NCI-H2196 treated with DMSO at 0.1 percent for 48 hours (cell line): ENCODE measurements around the gene ADRA1B.

ENCODE experiments used
- DNase-seq: peaks from one replicate; lab custom pipeline; 2025; ENCODE audit not compliant: unreplicated experiment; lab: John Stamatoyannopoulos, UW

The ADRA1B gene

DNA sequence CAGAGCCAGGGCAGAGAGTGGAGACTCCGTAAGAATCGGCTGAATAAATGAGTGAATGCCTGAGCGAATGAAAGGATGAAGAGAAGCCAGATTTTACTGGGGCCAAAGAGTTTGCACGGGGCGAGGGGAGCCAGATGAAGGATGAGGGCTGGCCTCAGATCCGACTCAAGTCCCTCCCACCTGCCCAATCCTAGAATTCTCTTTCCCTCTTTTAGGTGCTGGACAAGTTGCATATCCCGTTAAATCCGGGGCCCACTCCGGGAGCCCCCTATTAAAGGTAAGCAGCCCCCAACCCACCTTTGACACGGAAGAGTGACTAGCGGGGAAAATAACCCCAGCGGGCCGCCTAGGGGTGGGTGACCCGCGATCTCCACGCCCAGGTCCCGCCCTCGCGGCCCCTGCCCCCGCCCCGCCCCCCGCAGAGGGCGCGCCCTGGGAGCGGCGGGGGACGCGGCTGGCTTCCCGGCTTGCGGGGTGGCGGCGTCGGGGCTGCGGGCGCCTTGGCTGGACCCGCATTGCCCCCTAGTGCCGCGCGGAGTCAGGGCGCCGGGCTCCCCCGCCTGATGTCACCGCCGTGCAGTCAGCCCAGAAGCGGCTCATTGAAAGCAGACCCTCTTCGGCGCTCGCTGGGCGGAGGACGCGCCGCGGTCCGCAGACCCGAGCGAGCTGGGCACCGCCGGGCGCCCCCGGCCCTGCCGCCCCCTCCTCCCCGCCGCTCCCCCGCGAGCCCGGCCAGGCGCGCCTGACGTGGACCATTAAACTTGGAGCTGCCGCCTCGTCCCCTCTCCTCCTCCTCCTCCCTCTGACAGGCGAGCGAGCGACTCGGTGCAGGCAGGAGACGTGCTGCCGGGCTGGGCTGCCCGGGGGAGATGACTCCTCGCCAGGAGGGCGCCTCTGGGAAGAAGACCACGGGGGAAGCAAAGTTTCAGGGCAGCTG, at the start of gene ADRA1B:
Gene ADRA1B (plus strand): TSS at position 579 of the 937 bp plus-strand sequence. CDS start 424 bp downstream, outside the sequence.
- no peak for DNase-seq

DNA sequence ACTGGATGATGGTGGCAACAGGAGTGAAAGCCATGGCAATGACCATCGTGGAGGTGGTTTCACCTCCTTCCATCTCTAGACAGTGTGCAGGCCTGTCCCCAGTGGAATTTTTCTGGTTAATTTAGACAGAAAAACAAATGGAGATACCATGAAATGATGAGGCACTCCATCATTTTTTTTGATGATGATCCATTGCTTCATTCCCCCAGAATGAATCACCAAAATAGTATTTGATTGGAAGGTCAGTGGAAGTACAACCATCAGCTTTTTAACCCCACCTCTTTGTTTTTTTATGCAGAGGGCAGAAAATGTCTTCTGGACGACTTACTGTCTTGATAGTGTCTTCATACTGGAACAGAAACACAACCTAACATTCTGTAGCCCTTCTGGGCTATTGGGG, 42.6 kb upstream of the ADRA1B start:
- DNase-seq: no peak

GRCh38 chr5:159874263-159874662, 42.0 kb upstream of the ADRA1B start:
- no peak for DNase-seq

GRCh38 chr5:159877016-159877415, 39.3 kb upstream of the ADRA1B start:
- no peak for DNase-seq

DNA sequence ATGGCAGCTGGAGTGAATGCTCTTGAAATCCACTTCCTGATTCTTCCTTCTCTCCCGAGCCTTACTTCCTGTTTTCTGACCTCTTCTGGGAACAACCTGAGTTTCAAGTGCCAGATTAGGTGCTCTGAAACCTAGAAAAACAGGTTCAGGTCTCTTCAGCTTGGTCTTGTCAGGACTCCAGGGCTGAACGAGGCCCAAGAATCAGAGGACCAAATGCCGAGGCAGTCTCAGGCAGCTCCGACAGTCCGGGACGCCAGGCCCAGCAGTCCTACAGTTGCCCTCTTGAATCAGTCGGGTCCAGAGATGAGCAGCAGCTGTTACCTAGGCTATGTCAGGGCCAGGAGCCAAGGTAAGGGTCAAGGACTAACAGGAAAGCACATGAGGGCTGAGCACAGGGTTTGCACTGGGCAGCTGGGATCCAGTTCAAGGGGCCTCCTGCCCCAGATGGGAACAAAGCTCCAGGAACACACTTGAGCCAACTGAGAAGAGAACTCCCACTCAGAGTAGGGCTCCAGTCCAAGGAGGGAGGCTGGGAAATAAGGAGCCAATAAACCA, 38.3 kb upstream of the ADRA1B start:
- no peak for DNase-seq

GRCh38 chr5:159878988-159879471, 37.3 kb upstream of the ADRA1B start:
- no peak for DNase-seq

GRCh38 chr5:159880676-159881075, 35.6 kb upstream of the ADRA1B start:
- DNase-seq: no peak

GRCh38 chr5:159881967-159882366, 34.3 kb upstream of the ADRA1B start:
- no peak for DNase-seq

GRCh38 chr5:159883522-159883950, 32.7 kb upstream of the ADRA1B start:
- no peak for DNase-seq

DNA sequence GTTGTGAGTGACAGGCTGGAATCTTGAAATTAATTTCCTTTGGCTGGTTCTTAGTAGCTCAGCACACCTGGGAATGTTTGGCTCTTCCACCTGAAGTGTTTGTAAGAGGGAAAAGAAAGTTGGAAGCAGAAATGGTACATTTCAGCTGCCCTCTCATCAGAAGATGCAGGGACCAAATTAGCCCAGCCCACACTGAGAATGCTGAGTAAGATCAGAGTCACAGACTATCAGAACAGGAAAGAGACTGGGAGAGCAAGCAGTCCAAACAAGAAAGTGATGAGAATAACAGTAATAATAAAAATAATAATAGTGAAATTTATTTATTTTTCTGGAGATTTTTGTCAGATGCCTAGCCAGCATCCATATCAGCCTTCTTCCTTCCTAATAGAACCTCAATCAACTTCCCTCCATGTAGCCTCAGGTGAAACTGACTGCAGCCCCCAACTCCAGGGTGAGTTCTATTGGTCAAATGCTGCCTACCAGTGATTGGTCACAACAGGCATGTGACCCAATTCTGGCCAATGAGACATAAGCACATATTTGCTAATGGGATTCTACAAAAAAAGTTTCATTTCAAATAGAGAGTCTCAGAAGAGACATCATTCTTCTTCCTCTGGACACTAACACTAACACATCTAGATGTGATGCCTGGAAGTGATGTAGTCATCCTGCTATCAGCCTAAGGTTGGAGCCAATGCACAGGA, 31.2 kb upstream of the ADRA1B start:
- no peak for DNase-seq

DNA sequence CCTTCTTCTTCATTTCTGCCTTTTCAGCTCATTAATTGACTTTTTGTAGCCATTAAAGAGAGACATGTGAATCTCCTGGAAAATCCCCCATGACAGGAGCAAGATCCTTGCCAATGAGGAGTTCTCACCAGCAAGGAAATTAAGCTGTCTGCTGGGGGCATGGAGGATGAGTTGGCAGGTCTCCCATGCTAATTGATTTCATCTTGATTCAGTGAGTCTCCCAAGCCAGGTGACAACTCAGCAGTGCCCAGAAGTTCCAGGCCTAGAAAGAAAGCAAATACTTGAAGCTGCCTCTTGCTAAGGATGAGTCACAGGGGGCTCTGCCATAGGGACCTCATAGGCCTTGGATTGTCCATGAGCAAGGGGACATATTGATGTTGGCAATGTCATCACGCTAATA, 30.0 kb upstream of the ADRA1B start:
- DNase-seq: no peak

- no peak for DNase-seq
Observed at GRCh38 chr5:159887050-159887449, 29.2 kb upstream of the ADRA1B start.

DNA sequence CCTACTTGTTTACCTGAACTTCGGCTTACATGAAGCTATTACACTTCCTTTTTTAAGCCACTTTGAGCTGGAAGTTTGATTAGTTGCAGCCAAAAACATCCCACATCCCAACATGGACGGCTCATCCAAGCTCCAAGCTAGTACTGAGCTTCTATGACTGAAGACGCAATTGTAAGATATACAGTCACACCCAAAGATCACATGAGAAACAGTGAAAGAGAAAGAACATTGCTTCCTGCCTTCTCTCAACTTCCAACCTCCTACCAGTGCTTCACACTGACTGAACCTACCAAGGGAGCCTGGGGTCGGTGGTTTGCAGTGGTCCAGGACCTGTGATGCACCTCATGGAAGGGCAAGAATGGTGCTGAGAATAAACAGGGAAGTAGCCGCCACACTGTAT, 27.4 kb upstream of the ADRA1B start:
- no peak for DNase-seq

- DNase-seq: no peak
Observed at GRCh38 chr5:159890141-159890540, 26.1 kb upstream of the ADRA1B start.

DNA sequence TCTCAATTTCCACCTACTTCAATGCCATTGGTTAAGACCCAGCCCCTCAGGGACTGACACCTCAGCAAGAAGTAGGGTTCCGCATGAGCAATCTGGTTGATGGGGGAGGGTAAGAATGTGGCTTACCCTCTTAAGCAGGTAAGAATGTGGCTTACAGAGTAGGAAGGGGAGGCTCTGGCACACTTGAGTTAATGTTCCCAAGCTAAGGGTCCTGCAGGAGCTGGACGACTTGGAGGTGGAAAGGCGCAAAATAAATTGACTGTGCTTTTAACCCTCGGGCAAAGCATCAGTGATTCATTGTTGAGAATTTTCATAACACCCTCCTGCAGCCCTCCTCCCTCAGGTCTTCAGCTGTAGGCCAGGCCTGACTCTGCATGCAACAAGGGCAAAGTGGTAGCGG, 24.9 kb upstream of the ADRA1B start:
- DNase-seq: no peak

DNA sequence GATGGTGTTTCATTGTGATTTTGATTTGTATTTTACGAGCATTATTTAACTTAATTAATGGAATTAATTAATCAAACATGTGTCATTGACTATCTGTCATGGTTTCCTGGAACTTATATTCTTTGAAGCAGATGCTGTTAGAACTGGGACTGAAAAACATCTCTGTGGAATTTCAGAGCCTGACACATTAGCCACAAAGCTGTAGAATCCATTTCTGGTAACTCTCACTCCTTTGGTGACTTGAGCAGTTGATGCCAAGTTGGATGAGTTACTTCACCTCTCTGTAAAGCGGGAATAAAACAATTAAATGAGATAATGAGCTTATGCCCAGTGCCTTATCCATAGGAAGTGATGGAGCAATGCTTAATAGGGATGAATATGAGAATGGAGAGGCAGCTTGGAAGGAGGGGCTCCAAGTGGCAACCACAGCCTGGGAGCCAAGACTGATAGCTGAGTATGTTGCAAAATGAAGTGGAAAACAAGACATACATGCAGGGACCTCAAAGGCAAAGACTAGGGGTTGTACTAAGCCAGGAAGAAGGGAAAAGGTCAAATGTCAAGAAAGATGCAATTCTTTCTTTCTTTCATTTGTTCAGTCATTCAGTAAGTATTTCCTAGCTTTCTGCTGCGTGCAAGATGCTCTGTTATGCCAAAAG, 23.1 kb upstream of the ADRA1B start:
- DNase-seq: no peak

GRCh38 chr5:159894149-159894720, 22.0 kb upstream of the ADRA1B start:
- no peak for DNase-seq

DNA sequence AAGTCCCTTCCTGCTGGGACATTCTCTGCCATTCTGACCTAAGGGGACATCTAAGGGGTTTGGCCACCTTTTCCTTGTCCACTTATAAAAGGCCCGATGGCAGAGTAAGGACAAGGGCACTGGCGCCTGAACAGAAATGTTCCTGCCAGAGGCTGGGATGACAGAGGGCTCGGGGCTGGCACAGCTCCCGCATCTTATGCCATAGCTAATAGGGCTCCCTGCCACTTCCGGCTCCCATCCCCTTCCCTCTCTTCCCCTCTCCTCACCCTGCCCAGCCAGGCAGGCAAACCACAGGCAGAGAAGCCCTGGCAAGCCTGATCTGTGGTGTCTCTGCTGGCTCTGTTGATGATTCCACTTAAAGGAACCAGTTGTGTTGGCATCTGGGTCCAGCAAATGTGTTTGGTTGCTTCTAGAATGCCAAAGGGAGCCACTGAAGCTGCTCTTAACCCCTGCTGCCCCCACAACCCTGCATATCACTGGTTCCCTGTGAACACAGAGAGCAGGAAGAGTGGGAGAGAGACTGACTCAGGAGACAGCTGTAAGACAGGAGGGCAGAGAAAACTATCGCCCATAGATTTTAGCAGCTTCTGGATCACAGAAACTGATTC, 18.4 kb upstream of the ADRA1B start:
- no peak for DNase-seq

DNA sequence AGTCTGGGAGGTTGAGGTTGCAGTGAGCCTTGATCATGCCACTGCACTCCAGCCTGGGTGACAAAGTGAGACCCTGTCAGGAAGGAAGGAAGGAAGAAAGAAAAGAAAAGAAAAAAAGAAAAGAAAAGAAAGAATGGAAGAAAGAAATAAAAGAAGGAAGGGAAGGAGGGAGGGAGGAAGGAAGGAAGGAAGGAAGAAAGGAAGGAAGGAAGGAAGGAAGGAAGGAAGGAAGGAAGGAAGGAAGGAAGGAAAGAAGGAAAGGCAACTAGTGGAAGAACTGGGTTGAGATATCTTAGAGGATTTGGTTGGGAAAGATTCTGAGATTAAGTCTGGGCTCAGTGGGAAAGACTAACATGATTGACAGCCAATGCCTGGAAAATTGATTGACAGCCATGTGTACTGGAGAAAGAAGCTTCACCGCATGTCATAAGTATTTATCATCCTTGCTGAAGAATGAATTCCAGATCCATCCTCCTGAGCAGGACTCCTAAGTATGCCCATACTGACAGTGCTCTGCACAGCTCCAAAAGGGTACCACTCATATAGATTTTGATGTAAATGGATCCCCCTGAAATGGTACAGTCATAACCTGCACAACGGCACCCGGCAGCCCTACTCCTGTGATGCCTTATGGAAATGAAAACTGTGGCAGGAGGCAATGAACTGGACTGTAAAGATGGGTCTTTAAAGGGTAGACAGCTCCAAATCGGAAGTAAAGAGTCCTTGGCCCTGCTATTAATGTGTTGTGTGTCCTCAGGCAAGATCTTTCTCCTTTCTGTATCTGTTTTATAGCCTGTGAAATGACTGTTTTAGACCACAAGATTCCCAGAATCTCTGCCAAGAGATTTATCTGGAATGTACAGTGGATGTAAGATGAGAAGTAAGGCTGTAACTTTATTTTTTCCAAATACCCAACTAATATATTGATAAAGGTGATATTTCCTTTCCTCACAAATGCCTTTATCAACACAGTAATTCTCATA, 16.9 kb upstream of the ADRA1B start:
- DNase-seq: no peak
